IMR-90 (cell line): ENCODE measurements around the gene ALOX12B. TPM values are rescaled to one million over a fixed set of nuclear protein-coding genes. Genes with fewer than 3 reads are reported as not detected.

Experiments used
- ATAC-seq: fragments of 200-7000 bp; cut with Tn5 transposase; 2 replicates; pipeline ENCODE4 v1.9.1; 2020; ENCODE audit warnings: low read depth, mild to moderate bottlenecking, moderate library complexity
- BruUV-seq: library from RNA; stranded (reverse); fragments of 400-500 nt; replicated peaks from 2 replicates; lab custom pipeline; 2021; lab: Mats Ljungman, UMichigan
- CTCF ChIA-PET: fragments of 300-600 bp; formaldehyde crosslinking; extraction: SDS; loops from one replicate; lab custom pipeline; 2021; ENCODE audit warnings: antibody characterized with exemption; lab: Yijun Ruan, JAX
- POLR2A ChIA-PET: fragments of 300-600 bp; sonication (Branson Sonifier 250); formaldehyde crosslinking; loops from one replicate; lab custom pipeline; 2022; ENCODE audit warnings: antibody characterized with exemption; ENCODE audit not compliant: unreplicated experiment; lab: Charles Lee
- DNase-seq: peaks from one replicate; pipeline ENCODE4 v3.0.0; 2013
- H2AFZ ChIP-seq: replicated peaks from 2 replicates; pipeline ENCODE3; 2013; ENCODE audit warnings: low read length, mild to moderate bottlenecking; ENCODE audit not compliant: poor library complexity
- H2AK5ac ChIP-seq: 2 replicates; pipeline ENCODE4 v1.6.1; 2013; ENCODE audit warnings: low read depth, low read length, inconsistent platforms
- H2AK9ac ChIP-seq: replicated peaks from 2 replicates; pipeline ENCODE3; 2013; ENCODE audit warnings: mild to moderate bottlenecking, low read depth, low read length, moderate library complexity; ENCODE audit not compliant: poor library complexity
- H2BK120ac ChIP-seq: 2 replicates; pipeline ENCODE4 v1.6.1; 2013; ENCODE audit warnings: low read depth, low read length, inconsistent platforms
- H2BK15ac ChIP-seq: 3 replicates; pipeline ENCODE4 v1.6.1; 2013; ENCODE audit warnings: low read depth, low read length, inconsistent platforms
- H2BK20ac ChIP-seq: 2 replicates; pipeline ENCODE4 v1.6.1; 2013; ENCODE audit warnings: low read depth, mild to moderate bottlenecking, inconsistent platforms, low read length, moderate library complexity
- H2BK5ac ChIP-seq: 2 replicates; pipeline ENCODE4 v1.6.1; 2013; ENCODE audit warnings: mild to moderate bottlenecking, low read depth, low read length, inconsistent platforms; ENCODE audit not compliant: poor library complexity, severe bottlenecking
- H3K14ac ChIP-seq: replicated peaks from 2 replicates; pipeline ENCODE4 v1.6.1; 2013; ENCODE audit warnings: low read depth, low read length, inconsistent platforms
- H3K18ac ChIP-seq: 2 replicates; pipeline ENCODE4 v1.6.1; 2013; ENCODE audit warnings: low read depth, low read length, control low read depth
- H3K23ac ChIP-seq: 2 replicates; pipeline ENCODE4 v1.6.1; 2013; ENCODE audit warnings: low read depth, low read length, inconsistent platforms
- H3K27ac ChIP-seq: 2 replicates; pipeline ENCODE4 v1.5.1; 2013; ENCODE audit warnings: mild to moderate bottlenecking, control low read depth, low read length; ENCODE audit not compliant: insufficient read depth
- H3K27me3 ChIP-seq: 2 replicates; pipeline ENCODE4 v1.6.1; 2013; ENCODE audit warnings: low read length; ENCODE audit not compliant: control insufficient read depth, insufficient read depth
- H3K36me3 ChIP-seq: 2 replicates; pipeline ENCODE4 v1.6.1; 2013; ENCODE audit warnings: low read length, mixed read lengths; ENCODE audit not compliant: control insufficient read depth, insufficient read depth
- H3K4ac ChIP-seq: 2 replicates; pipeline ENCODE4 v1.6.1; 2013; ENCODE audit warnings: low read depth, low read length, inconsistent platforms
- H3K4me1 ChIP-seq: 2 replicates; pipeline ENCODE4 v1.6.1; 2013; ENCODE audit warnings: low read length, mixed read lengths; ENCODE audit not compliant: control insufficient read depth, insufficient read depth
- H3K4me2 ChIP-seq: 2 replicates; pipeline ENCODE4 v1.6.1; 2013; ENCODE audit warnings: low read depth, mild to moderate bottlenecking, control low read depth, low read length, moderate library complexity
- H3K4me3 ChIP-seq: 2 replicates; pipeline ENCODE4 v1.5.1; 2013; ENCODE audit warnings: low read depth, mild to moderate bottlenecking, control low read depth, low read length, moderate library complexity; ENCODE audit not compliant: insufficient read depth
- H3K56ac ChIP-seq: 2 replicates; pipeline ENCODE4 v1.6.1; 2013; ENCODE audit warnings: low read length, inconsistent platforms; ENCODE audit not compliant: insufficient read depth; ENCODE audit errors: extremely low read depth
- H3K79me1 ChIP-seq, 2 experiments: 2 replicates each; pipeline ENCODE4 v1.6.1; 2013; ENCODE audit warnings: low read length in 2 of 2, inconsistent platforms in 1 of 2, low read depth in 1 of 2
- H3K9ac ChIP-seq: 2 replicates; pipeline ENCODE4 v1.6.1; 2013; ENCODE audit warnings: low read depth, low read length, control low read depth
- H3K9me1 ChIP-seq: 2 replicates; pipeline ENCODE4 v1.6.1; 2013; ENCODE audit warnings: low read length, inconsistent platforms; ENCODE audit not compliant: insufficient read depth
- H3K9me3 ChIP-seq: 2 replicates; pipeline ENCODE4 v1.6.1; 2013; ENCODE audit warnings: low read length; ENCODE audit not compliant: control insufficient read depth, insufficient read depth
- H4K20me1 ChIP-seq: 2 replicates; pipeline ENCODE4 v1.6.1; 2013; ENCODE audit warnings: low read length, inconsistent platforms; ENCODE audit not compliant: insufficient read depth
- H4K5ac ChIP-seq: 2 replicates; pipeline ENCODE4 v1.6.1; 2013; ENCODE audit warnings: mild to moderate bottlenecking, low read depth, low read length, control low read depth
- H4K8ac ChIP-seq, 2 experiments: 2 replicates each; pipeline ENCODE4 v1.6.1; 2013; ENCODE audit warnings: low read depth in 2 of 2, low read length in 2 of 2, control low read depth in 1 of 2, inconsistent platforms in 1 of 2
- H4K91ac ChIP-seq: 2 replicates; pipeline ENCODE4 v1.6.1; 2013; ENCODE audit warnings: low read depth, low read length, inconsistent platforms; ENCODE audit not compliant: insufficient read depth
- BHLHE40 ChIP-seq: fragments of 150-350 bp; IDR thresholded peaks from 2 replicates; pipeline ENCODE4 v1.6.1; 2016; ENCODE audit warnings: mild to moderate bottlenecking, low read depth, low read length
- ELK1 ChIP-seq: fragments of 150-350 bp; IDR thresholded peaks from 2 replicates; pipeline ENCODE4 v1.6.1; 2016; ENCODE audit warnings: low read depth, mild to moderate bottlenecking, low read length, moderate library complexity, borderline replicate concordance
- FOS ChIP-seq: fragments of 150-350 bp; IDR thresholded peaks from 2 replicates; pipeline ENCODE4 v1.6.1; 2016; ENCODE audit warnings: low read depth, low read length
- MAFK ChIP-seq: IDR thresholded peaks from 2 replicates; pipeline ENCODE4 v1.6.1; 2012; ENCODE audit warnings: low read depth, low read length, improper control_type of control experiment
- MAZ ChIP-seq: IDR thresholded peaks from 2 replicates; pipeline ENCODE4 v1.6.1; 2012; ENCODE audit warnings: low read depth, mild to moderate bottlenecking, low read length, improper control_type of control experiment, moderate library complexity, borderline replicate concordance
- MXI1 ChIP-seq: IDR thresholded peaks from 2 replicates; pipeline ENCODE4 v1.6.1; 2012; ENCODE audit warnings: low read depth, mild to moderate bottlenecking, low read length, moderate library complexity, borderline replicate concordance
- NFE2L2 ChIP-seq: fragments of 150-350 bp; IDR thresholded peaks from 2 replicates; pipeline ENCODE4 v1.6.1; 2016; ENCODE audit warnings: low read depth, mild to moderate bottlenecking, low read length
- WGBS, 2 experiments: methylation state at CpG; one replicate each; pipeline versions ENCODE4 v1.1.5 to v1.1.7; 2013; ENCODE audit warnings: missing lambda C conversion rate in 2 of 2; ENCODE audit not compliant: insufficient read length in 1 of 2; ENCODE audit errors: extremely low coverage in 2 of 2; 5-methylcytosine and 5-hydroxymethylcytosine counted together
- dilution Hi-C: fragments of 300-500 bp; cut with HindIII; formaldehyde crosslinking; loops from one replicate; pipeline ENCODE4 v1.14.3; 2018; ENCODE audit warnings: low sequenced_read_pairs; ENCODE audit not compliant: unreplicated experiment
- in situ Hi-C: fragments of 300-500 bp; cut with MboI; formaldehyde crosslinking; loops from 3 replicates; pipeline ENCODE4 v1.14.3; 2019; ENCODE audit warnings: low sequenced_read_pairs, inconsistent platforms, mixed read lengths
- intact Hi-C: fragments of 100-400 bp; cut with micrococcal nuclease; formaldehyde crosslinking; loops from 2 replicates; pipeline ENCODE4 v1.10.0; 2022
- polyA plus RNA-seq, 3 experiments: library from polyadenylated mRNA; depleted of rRNA; stranded (reverse); fragments of >200 nt; gene quantifications; 2 replicates each; pipeline ENCODE4 v1.2.3, GENCODE V29; 2012; ENCODE audit warnings: low replicate concordance in 1 of 3
- total RNA-seq: library from RNA; depleted of rRNA; stranded (reverse); fragments of >200 nt; gene quantifications from 2 replicates; pipeline ENCODE4 v1.2.3, GENCODE V29; 2012
- TF ChIP-seq, protein P1 (sequence below): conservative IDR thresholded peaks from 2 replicates; pipeline ENCODE4 v1.5.1; 2012; ENCODE audit warnings: mild to moderate bottlenecking, low read depth, low read length, improper control_type of control experiment

Gene ALOX12B
- total and polyA plus RNA-seq, 2 of the 4 experiments (the other 2 are of a cell fraction), result not detected

DNA sequence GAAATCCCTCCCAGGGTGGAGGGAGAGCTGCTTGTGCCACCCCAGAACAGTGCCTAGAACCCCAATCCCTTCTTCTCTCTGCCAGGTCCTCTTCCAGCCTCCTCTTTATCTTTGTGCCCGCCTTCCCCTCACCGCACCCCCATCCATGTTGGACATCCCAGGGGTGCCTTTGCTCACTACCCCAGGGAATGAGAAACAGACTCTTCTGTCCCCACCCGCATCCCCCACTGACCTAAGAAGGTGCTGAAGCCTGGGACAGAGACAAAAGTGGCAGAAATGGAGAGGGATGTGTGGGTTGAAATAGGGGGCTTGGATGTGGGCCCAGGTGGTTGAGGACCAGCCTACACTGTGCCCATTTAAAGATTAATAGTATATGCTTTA is 31.7 kb downstream of the ALOX12B start:
- Histone ChIP-seq H3K79me1 (no peaks in the 10 kb centered on the region), H3K18ac (no peak overlapping the region), H3K27ac (no peak overlapping the region), H3K23ac (no peak overlapping the region), H3K56ac (no peak overlapping the region), H4K8ac (no peak overlapping the region), H4K20me1 (no peaks in the 10 kb centered on the region), H3K4me1 (peaks cover 2% of the 10 kb centered on the region; the same call in 1 of the 2 replicates), H2AK5ac (no peak overlapping the region), H3K4me2 (no peak overlapping the region), H3K4me3 (no peak overlapping the region), H3K14ac (no peak overlapping the region), H3K36me3 (no peaks in the 10 kb centered on the region), H4K5ac (no peak overlapping the region), H2BK5ac (no peak overlapping the region), H2AFZ (no peak overlapping the region), H2BK20ac (no peak overlapping the region), H3K27me3 (peaks cover 42% of the 10 kb centered on the region), H3K9me3 (no peaks in the 10 kb centered on the region), H2AK9ac (no peak overlapping the region), H2BK120ac (no peak overlapping the region), H3K9me1 (no peaks in the 10 kb centered on the region), H3K4ac (no peak overlapping the region), H2BK15ac (no peak overlapping the region), H3K9ac (no peak overlapping the region), H4K91ac (no peak overlapping the region)
- DNase-seq, result no peak
- ChIA-PET CTCF (interaction anchor here (2.8 kb wide), 1 partner anchor 15 kb away, joined by 15 read pairs; no protein-coding TSS in a partner anchor), POLR2A (no interaction called here)
- WGBS, 2 experiments, result no CpG with 5 or more reads among the region's 3 CpGs
- in situ Hi-C loops (no loop called here), dilution Hi-C loops (no loop called here), intact Hi-C loops (loop anchor here (2.0 to 5.0 kb wide), 2 partner anchors 124 to 193 kb away; partner anchors contain the start of genes CNTROB and TRAPPC1)
- BruUV-seq, result no TSS peak
- TF ChIP-seq ELK1 (no peak), FOS (no peak), MAZ (no peak), BHLHE40 (no peak), MXI1 (no peak), MAFK (no peak), NFE2L2 (no peak)
- TF ChIP-seq, protein P1, sequence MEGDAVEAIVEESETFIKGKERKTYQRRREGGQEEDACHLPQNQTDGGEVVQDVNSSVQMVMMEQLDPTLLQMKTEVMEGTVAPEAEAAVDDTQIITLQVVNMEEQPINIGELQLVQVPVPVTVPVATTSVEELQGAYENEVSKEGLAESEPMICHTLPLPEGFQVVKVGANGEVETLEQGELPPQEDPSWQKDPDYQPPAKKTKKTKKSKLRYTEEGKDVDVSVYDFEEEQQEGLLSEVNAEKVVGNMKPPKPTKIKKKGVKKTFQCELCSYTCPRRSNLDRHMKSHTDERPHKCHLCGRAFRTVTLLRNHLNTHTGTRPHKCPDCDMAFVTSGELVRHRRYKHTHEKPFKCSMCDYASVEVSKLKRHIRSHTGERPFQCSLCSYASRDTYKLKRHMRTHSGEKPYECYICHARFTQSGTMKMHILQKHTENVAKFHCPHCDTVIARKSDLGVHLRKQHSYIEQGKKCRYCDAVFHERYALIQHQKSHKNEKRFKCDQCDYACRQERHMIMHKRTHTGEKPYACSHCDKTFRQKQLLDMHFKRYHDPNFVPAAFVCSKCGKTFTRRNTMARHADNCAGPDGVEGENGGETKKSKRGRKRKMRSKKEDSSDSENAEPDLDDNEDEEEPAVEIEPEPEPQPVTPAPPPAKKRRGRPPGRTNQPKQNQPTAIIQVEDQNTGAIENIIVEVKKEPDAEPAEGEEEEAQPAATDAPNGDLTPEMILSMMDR, result no peak
- no peak for ATAC-seq
